ENCODE results near the gene SELENOP. TPM values are rescaled to one million over a fixed set of nuclear protein-coding genes. Genes with fewer than 3 reads are reported as not detected.

The SELENOP gene
- total RNA-seq, 1 donor from 2014 or later: 344 TPM

GRCh38 chr5:42808888-42809611 lies 2.6 kb downstream of the SELENOP start:
- TF ChIP-seq POLR2A (IDR thresholded peaks at IDR 0.05) (no peak), POLR2AphosphoS5 (IDR thresholded peaks at IDR 0.05; ENCODE audit: insufficient read depth in 1 of 2, low read depth in 1 of 2) (no peak)
- TF ChIP-seq, protein P1, sequence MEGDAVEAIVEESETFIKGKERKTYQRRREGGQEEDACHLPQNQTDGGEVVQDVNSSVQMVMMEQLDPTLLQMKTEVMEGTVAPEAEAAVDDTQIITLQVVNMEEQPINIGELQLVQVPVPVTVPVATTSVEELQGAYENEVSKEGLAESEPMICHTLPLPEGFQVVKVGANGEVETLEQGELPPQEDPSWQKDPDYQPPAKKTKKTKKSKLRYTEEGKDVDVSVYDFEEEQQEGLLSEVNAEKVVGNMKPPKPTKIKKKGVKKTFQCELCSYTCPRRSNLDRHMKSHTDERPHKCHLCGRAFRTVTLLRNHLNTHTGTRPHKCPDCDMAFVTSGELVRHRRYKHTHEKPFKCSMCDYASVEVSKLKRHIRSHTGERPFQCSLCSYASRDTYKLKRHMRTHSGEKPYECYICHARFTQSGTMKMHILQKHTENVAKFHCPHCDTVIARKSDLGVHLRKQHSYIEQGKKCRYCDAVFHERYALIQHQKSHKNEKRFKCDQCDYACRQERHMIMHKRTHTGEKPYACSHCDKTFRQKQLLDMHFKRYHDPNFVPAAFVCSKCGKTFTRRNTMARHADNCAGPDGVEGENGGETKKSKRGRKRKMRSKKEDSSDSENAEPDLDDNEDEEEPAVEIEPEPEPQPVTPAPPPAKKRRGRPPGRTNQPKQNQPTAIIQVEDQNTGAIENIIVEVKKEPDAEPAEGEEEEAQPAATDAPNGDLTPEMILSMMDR (IDR thresholded peaks at IDR 0.05): no peak
- H3K36me3 ChIP-seq: peaks cover 0 to 36% of the 10 kb centered on the region in 2 donors
- peak overlapping the region; percentile 87 for H3K27ac ChIP-seq
- DNase-seq (ENCODE audit: extremely low spot score in 2 of 2): no peak
- H3K27me3 ChIP-seq: no peaks in the 10 kb centered on the region
- H3K4me1 ChIP-seq: peaks cover 36% of the 10 kb centered on the region
- intact Hi-C loops (cut with DNase I): no loop called here
- peak overlapping the region; percentile 55 to 63 for H3K4me3 ChIP-seq
- H3K9me3 ChIP-seq: no peaks in the 10 kb centered on the region

DNA sequence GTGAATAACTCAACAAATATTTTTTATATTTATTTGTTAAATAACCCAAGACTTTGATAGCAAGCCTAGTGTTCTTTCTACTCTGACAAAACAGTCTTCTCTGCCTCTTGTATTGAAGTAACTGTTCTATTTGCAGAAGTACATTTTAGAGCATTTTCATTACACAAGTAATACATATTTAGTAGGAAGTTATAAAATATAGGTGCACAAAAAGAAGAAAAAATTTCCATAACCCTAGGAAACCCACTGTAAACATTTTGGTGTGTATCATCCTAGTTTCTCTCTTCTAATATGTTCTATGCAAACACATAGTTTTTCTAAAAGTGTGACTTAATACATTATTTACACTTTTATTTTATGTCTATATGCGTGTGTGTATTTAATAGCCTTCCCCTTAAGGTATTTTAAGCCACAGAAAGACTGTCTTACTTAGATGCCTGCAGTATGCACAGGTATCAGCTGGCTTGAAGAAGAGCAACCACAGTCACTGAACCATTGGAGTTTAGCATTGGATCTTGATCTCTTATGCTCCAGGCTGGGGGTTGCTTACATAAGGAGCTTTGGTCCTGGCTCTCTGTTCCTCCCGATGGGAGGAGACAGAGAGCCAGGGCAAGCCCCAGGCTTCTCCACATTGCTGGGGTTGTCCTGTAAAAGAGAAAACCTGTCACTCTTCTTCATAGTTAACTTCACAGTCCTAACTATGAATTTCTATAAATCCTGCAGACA lies 3.8 kb downstream of the SELENOP start:
- no peak for DNase-seq (ENCODE audit: extremely low spot score in 2 of 2)
- Histone ChIP-seq H3K4me1 (peaks cover 25% of the 10 kb centered on the region), H3K27ac (peak overlapping the region; percentile 87), H3K36me3 (peaks cover 0 to 46% of the 10 kb centered on the region in 2 donors), H3K27me3 (no peaks in the 10 kb centered on the region), H3K4me3 (peak overlapping the region; percentile 25 to 63), H3K9me3 (no peaks in the 10 kb centered on the region)
- intact Hi-C loops (cut with DNase I): no loop called here
- TF ChIP-seq, protein P1 (IDR thresholded peaks at IDR 0.05): no peak
- TF ChIP-seq POLR2A (IDR thresholded peaks at IDR 0.05) (no peak), POLR2AphosphoS5 (IDR thresholded peaks at IDR 0.05; ENCODE audit: insufficient read depth in 1 of 2, low read depth in 1 of 2) (no peak)

- H3K27ac ChIP-seq: no peak overlapping the region
- intact Hi-C loops (cut with DNase I): no loop called here
These were observed 4.9 kb downstream of the SELENOP start for GRCh38 chr5:42806701-42807262.

DNA sequence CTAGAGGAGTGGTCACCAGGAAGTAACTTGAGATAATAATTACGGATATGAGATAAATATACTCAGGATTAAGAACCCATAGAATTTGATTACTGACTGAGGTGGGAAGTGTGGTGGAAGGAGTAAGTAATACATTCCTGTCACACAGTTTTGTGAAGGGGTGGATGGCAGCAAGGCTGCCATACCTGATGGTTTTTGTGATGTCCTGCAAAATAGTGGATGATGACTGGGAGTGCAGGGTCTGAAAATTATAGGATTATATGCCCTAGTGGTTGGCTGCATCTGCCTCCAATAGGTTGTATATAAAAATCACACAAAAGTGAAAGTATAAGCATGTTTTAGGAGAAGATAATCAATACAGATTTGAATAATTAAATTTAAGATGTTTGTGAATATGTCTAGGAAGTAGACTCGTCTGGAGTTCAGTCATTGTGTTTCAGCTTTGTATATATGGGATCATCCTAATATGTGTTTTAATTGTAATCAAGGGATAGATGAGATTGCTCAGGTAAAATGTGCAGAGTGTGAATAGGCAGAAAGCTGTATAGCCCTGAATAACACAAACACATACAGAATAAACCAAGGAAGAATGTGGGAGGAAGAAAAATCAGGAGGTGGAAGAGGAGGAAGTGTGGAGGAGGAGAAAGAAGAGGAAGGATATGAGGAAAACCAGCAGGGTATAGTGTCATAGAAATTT lies 5.5 kb downstream of the SELENOP start:
- Histone ChIP-seq H3K4me3 (no peak overlapping the region), H3K4me1 (peaks cover 24% of the 10 kb centered on the region), H3K36me3 (peaks cover 0 to 53% of the 10 kb centered on the region in 2 donors), H3K27me3 (no peaks in the 10 kb centered on the region), H3K27ac (no peak overlapping the region), H3K9me3 (no peaks in the 10 kb centered on the region)
- TF ChIP-seq, protein P1 (IDR thresholded peaks at IDR 0.05): no peak
- no peak for TF ChIP-seq POLR2A (IDR thresholded peaks at IDR 0.05)
- TF ChIP-seq POLR2AphosphoS5 (IDR thresholded peaks at IDR 0.05; ENCODE audit: insufficient read depth in 1 of 2, low read depth in 1 of 2): no peak
- intact Hi-C loops (cut with DNase I): no loop called here
- DNase-seq (ENCODE audit: extremely low spot score in 2 of 2): no peak

More at GRCh38 chr5:42806701-42807262, 4.9 kb downstream of the SELENOP start:
- H3K4me1 ChIP-seq: peaks cover 24% of the 10 kb centered on the region
- no peak for TF ChIP-seq POLR2A (IDR thresholded peaks at IDR 0.05)
- no peak for TF ChIP-seq POLR2AphosphoS5 (IDR thresholded peaks at IDR 0.05; ENCODE audit: insufficient read depth in 1 of 2, low read depth in 1 of 2)
- TF ChIP-seq, protein P1 (IDR thresholded peaks at IDR 0.05): no peak
- H3K4me3 ChIP-seq: no peak overlapping the region
- DNase-seq (ENCODE audit: extremely low spot score in 2 of 2): no peak
- no peaks in the 10 kb centered on the region for H3K27me3 ChIP-seq
- no peaks in the 10 kb centered on the region for H3K9me3 ChIP-seq
- peaks cover 0 to 47% of the 10 kb centered on the region in 2 donors for H3K36me3 ChIP-seq
